ENCODE measurements around the gene LHCGR.

Gene LHCGR

GRCh38 chr2:48651158-48651790 is 104.2 kb downstream of the LHCGR start:
- peak; percentile 10 for DNase-seq (ENCODE audit: extremely low read depth, low read depth)
- H3K4me3 ChIP-seq (replicated peaks; ENCODE audit: low read depth, low read length), result no peak overlapping the region
- TF ChIP-seq CTCF (IDR thresholded peaks at IDR 0.05; ENCODE audit: low read depth, low read length, missing control alignments), result no peak

GRCh38 chr2:48638261-48638660 is 117.3 kb downstream of the LHCGR start:
- no peak for TF ChIP-seq CTCF (IDR thresholded peaks at IDR 0.05; ENCODE audit: low read depth, low read length, missing control alignments)
- DNase-seq (ENCODE audit: extremely low read depth, low read depth), result no peak
- H3K4me3 ChIP-seq (replicated peaks; ENCODE audit: low read depth, low read length), result no peak overlapping the region
